HCT116 (cell line): ENCODE results near the gene PNLIPRP3. TPM values are rescaled to one million over a fixed set of nuclear protein-coding genes. Genes with fewer than 3 reads are reported as not detected.

Experiments used
- ATAC-seq: fragments of 200-7000 bp; cut with Tn5 transposase; 2 replicates; pipeline ENCODE4 v1.9.1; 2020; ENCODE audit warnings: mild to moderate bottlenecking, moderate library complexity
- BruUV-seq: library from RNA; stranded (reverse); fragments of 400-500 nt; replicated peaks from 2 replicates; lab custom pipeline; 2021; lab: Mats Ljungman, UMichigan
- CTCF ChIA-PET: fragments of 300-600 bp; sonication (Branson Sonifier 250); formaldehyde crosslinking; loops from one replicate; lab custom pipeline; 2021; ENCODE audit warnings: antibody characterized with exemption; lab: Charles Lee
- POLR2A ChIA-PET: fragments of 300-600, 350-600 bp; sonication (Branson Sonifier 250); formaldehyde crosslinking; loops from one replicate; lab custom pipeline; 2021; ENCODE audit warnings: antibody characterized with exemption; lab: Charles Lee
- RAD21 ChIA-PET, 2 experiments: fragments of 300-600 bp; sonication (Branson Sonifier 250); formaldehyde crosslinking; loops; one replicate each; lab custom pipeline; 2023; ENCODE audit warnings: low total read pairs in 2 of 2; ENCODE audit not compliant: uncharacterized antibody in 2 of 2, unreplicated experiment in 2 of 2, low non-redundant PET in 1 of 2; lab: Charles Lee
- DNase-seq: peaks from one replicate; pipeline ENCODE4 v3.0.0-alpha.2; 2010; ENCODE audit warnings: low read depth, low spot score
- H2AFZ ChIP-seq: fragments of 200-600 bp; shearing (Covaris generic), sonication (generic); 2 replicates; pipeline ENCODE4 v1.6.1; 2017; ENCODE audit warnings: low read depth, mixed run types, mixed read lengths, antibody characterized with exemption, low read length; ENCODE audit not compliant: poor library complexity, severe bottlenecking
- H3K27ac ChIP-seq: 2 replicates; pipeline ENCODE4 v1.5.1; 2012; ENCODE audit warnings: low read depth, low read length
- H3K27me3 ChIP-seq: fragments of 200-600 bp; sonication (generic); 2 replicates; pipeline ENCODE4 v1.6.1; 2016; ENCODE audit warnings: mixed run types, low read length, mixed read lengths; ENCODE audit not compliant: insufficient read depth
- H3K36me3 ChIP-seq, 2 experiments: fragments of 200-500 bp in 1 of 2; fragments of 200-600 bp in 1 of 2; sonication (Bioruptor generic) in 1 of 2; sonication (generic) in 1 of 2; 2 replicates each; pipeline versions ENCODE4 v1.5.1 to v1.6.1; 2014 to 2016; ENCODE audit warnings: low read length in 2 of 2, inconsistent platforms in 1 of 2, mixed read lengths in 1 of 2, mixed run types in 1 of 2; ENCODE audit not compliant: insufficient read depth in 2 of 2, control insufficient read depth in 1 of 2
- H3K4me1 ChIP-seq, 2 experiments: fragments of 200-600 bp in 1 of 2; sonication (generic) in 1 of 2; 2 replicates each; pipeline versions ENCODE4 v1.5.1 to v1.6.1; 2012 to 2017; ENCODE audit warnings: low read length in 2 of 2, inconsistent platforms in 1 of 2, mild to moderate bottlenecking in 1 of 2, mixed read lengths in 1 of 2, mixed run types in 1 of 2, moderate library complexity in 1 of 2; ENCODE audit not compliant: insufficient read depth in 2 of 2, control insufficient read depth in 1 of 2
- H3K4me2 ChIP-seq: fragments of 200-600 bp; sonication (generic); 2 replicates; pipeline ENCODE4 v1.6.1; 2017; ENCODE audit warnings: mixed run types, low read length, mixed read lengths
- H3K4me3 ChIP-seq, 2 experiments: fragments of 200-600 bp in 1 of 2; sonication (generic) in 1 of 2; replicated peaks in 1 of 2; 2 replicates each; pipeline ENCODE4 v1.5.1; 2011 to 2016; ENCODE audit warnings: low read length in 2 of 2, control low read depth in 1 of 2, low read depth in 1 of 2, mild to moderate bottlenecking in 1 of 2, mixed read lengths in 1 of 2, mixed run types in 1 of 2
- H3K79me2 ChIP-seq: fragments of 200-600 bp; sonication (generic); 2 replicates; pipeline ENCODE4 v1.6.1; 2017; ENCODE audit warnings: mild to moderate bottlenecking, mixed run types, low read length, moderate library complexity, mixed read lengths; ENCODE audit not compliant: insufficient read depth
- H3K9ac ChIP-seq: fragments of 200-600 bp; sonication (generic); 2 replicates; pipeline ENCODE4 v1.6.1; 2016; ENCODE audit warnings: low read length, mixed read lengths
- H3K9me2 ChIP-seq: fragments of 200-600 bp; sonication (generic), shearing (Covaris generic); 2 replicates; pipeline ENCODE4 v1.6.1; 2017; ENCODE audit warnings: mixed run types, mild to moderate bottlenecking, moderate library complexity; ENCODE audit not compliant: insufficient read depth
- H3K9me3 ChIP-seq, 2 experiments: fragments of 200-500 bp in 1 of 2; fragments of 200-600 bp in 1 of 2; sonication (Bioruptor generic) in 1 of 2; sonication (generic) in 1 of 2; 2 replicates each; pipeline ENCODE4 v1.6.1; 2014 to 2017; ENCODE audit warnings: low read length in 2 of 2, mixed read lengths in 2 of 2, inconsistent platforms in 1 of 2, low read depth in 1 of 2, mild to moderate bottlenecking in 1 of 2, mixed run types in 1 of 2, moderate library complexity in 1 of 2; ENCODE audit not compliant: control insufficient read depth in 1 of 2, insufficient read depth in 1 of 2
- H4K20me1 ChIP-seq: fragments of 200-600 bp; sonication (generic), shearing (Covaris generic); 2 replicates; pipeline ENCODE4 v1.6.1; 2017; ENCODE audit warnings: mixed run types, mild to moderate bottlenecking, moderate library complexity; ENCODE audit not compliant: insufficient read depth
- EGR1 ChIP-seq: IDR thresholded peaks from 2 replicates; pipeline ENCODE4 v1.6.1; 2012; ENCODE audit warnings: low read depth
- FOSL1 ChIP-seq: IDR thresholded peaks from 2 replicates; pipeline ENCODE4 v1.6.1; 2012; ENCODE audit warnings: low read depth
- RAD21 ChIP-seq: IDR thresholded peaks from 2 replicates; pipeline ENCODE4 v1.6.1; 2012; ENCODE audit warnings: low read depth, mild to moderate bottlenecking
- SRF ChIP-seq: IDR thresholded peaks from 2 replicates; pipeline ENCODE4 v1.6.1; 2012; ENCODE audit warnings: low read depth
- intact Hi-C: fragments of 100-400 bp; cut with micrococcal nuclease; formaldehyde crosslinking; loops from 2 replicates; pipeline ENCODE4 v1.10.0; 2022
- total RNA-seq: library from RNA; stranded (reverse); gene quantifications from one replicate; pipeline ENCODE4 v1.2.1, GENCODE V29; 2021; ENCODE audit not compliant: unreplicated experiment
- TF ChIP-seq, protein P1 (sequence below), 3 experiments: fragments of 200-600 bp in 1 of 3; sonication (generic) in 1 of 3; IDR thresholded peaks in 2 of 3; conservative IDR thresholded peaks in 1 of 3; 2 replicates each; pipeline ENCODE4 v1.5.1; 2012 to 2017; ENCODE audit warnings: low read depth in 2 of 3, low read length in 2 of 3, antibody characterized with exemption in 1 of 3, borderline replicate concordance in 1 of 3, control low read depth in 1 of 3, mild to moderate bottlenecking in 1 of 3, mixed read lengths in 1 of 3, mixed run types in 1 of 3, moderate library complexity in 1 of 3; ENCODE audit not compliant: insufficient read depth in 1 of 3
- TF ChIP-seq, protein P2 (sequence below): IDR thresholded peaks from 2 replicates; pipeline ENCODE4 v1.6.1; 2012

The PNLIPRP3 gene
- total RNA-seq, 1 experiment from 2014 or later = not detected

DNA sequence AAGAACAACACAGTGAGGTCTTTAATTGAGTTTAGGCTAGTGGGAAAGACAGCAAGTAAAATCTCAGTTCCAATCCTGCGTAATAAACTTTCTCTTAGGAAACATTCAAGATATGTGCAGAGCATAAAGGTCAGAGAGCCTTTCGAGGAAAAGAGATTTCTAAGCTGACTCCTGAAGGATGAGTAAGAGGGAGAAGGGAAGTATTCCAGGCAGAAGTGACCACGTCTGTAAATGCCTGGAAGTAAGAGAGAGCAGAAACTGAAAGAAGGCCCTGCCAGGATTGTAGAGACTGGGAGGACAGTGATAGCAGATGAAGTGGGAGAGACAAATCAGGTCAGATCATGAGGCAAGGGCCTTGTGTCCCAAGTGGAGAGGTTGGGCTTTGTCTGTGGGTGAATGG is 41.8 kb downstream of the PNLIPRP3 start:
- Histone ChIP-seq H3K27ac (no peak overlapping the region), H3K36me3 (no peaks in the 10 kb centered on the region), H3K4me1 (peaks cover 0 to 11% of the 10 kb centered on the region in 2 experiments; a peak in 2 of 4 replicates), H3K4me2 (no peak overlapping the region), H3K9me2 (no peaks in the 10 kb centered on the region), H3K27me3 (peaks cover 10% of the 10 kb centered on the region), H4K20me1 (no peaks in the 10 kb centered on the region), H3K9me3 (no peaks in the 10 kb centered on the region), H3K9ac (no peak overlapping the region), H2AFZ (no peak overlapping the region), H3K4me3 (no peak overlapping the region), H3K79me2 (no peaks in the 10 kb centered on the region)
- no peak for DNase-seq
- BruUV-seq = no TSS peak
- TF ChIP-seq, protein P1, sequence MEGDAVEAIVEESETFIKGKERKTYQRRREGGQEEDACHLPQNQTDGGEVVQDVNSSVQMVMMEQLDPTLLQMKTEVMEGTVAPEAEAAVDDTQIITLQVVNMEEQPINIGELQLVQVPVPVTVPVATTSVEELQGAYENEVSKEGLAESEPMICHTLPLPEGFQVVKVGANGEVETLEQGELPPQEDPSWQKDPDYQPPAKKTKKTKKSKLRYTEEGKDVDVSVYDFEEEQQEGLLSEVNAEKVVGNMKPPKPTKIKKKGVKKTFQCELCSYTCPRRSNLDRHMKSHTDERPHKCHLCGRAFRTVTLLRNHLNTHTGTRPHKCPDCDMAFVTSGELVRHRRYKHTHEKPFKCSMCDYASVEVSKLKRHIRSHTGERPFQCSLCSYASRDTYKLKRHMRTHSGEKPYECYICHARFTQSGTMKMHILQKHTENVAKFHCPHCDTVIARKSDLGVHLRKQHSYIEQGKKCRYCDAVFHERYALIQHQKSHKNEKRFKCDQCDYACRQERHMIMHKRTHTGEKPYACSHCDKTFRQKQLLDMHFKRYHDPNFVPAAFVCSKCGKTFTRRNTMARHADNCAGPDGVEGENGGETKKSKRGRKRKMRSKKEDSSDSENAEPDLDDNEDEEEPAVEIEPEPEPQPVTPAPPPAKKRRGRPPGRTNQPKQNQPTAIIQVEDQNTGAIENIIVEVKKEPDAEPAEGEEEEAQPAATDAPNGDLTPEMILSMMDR (IDR thresholded peaks at IDR 0.05 in 2 of 3, conservative IDR thresholded peaks at IDR 0.05 in 1 of 3; ENCODE audit: borderline replicate concordance in 1 of 3, insufficient read depth in 1 of 3, low read depth in 2 of 3, low read length in 2 of 3) = no peak
- TF ChIP-seq EGR1 (no peak), RAD21 (no peak), SRF (no peak)
- TF ChIP-seq, protein P2, sequence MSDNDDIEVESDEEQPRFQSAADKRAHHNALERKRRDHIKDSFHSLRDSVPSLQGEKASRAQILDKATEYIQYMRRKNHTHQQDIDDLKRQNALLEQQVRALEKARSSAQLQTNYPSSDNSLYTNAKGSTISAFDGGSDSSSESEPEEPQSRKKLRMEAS = no peak
- intact Hi-C loops = no loop called here
- ChIA-PET RAD21 (no interaction called here), CTCF (no interaction called here), POLR2A (no interaction called here)
- ATAC-seq = no peak

DNA sequence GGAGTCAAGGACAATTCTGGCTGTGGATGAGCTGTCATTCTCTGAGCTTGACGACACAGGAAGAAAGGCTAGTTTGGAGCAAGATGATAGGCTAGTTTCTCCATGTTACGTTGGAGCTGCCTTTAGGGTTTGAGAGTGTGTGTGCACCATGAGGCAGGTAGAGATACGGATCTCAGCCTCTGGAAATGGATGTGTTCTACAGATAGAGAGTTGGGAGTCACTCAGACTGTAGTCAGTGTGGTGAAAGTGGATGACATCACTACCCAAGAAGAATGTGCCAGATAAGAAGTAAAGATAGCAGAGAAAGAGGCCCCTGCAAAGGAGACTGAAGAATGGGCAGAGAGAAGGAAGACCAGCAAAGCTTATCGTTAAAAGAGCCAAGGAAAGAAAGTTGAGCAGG is 42.4 kb downstream of the PNLIPRP3 start:
- intact Hi-C loops = loop anchor here (2.0 to 10.0 kb wide), 3 partner anchors 52 to 705 kb away; no protein-coding TSS in a partner anchor
- Histone ChIP-seq H3K4me1 (peaks cover 0 to 11% of the 10 kb centered on the region in 2 experiments; a peak in 2 of 4 replicates), H2AFZ (no peak overlapping the region), H3K4me3 (no peak overlapping the region), H3K4me2 (no peak overlapping the region), H3K36me3 (no peaks in the 10 kb centered on the region), H3K9ac (no peak overlapping the region), H4K20me1 (no peaks in the 10 kb centered on the region), H3K9me2 (no peaks in the 10 kb centered on the region), H3K27ac (no peak overlapping the region), H3K9me3 (no peaks in the 10 kb centered on the region), H3K79me2 (no peaks in the 10 kb centered on the region), H3K27me3 (peaks cover 10% of the 10 kb centered on the region)
- no peak for ATAC-seq
- CTCF ChIA-PET = interaction anchor here (0.7 to 1.6 kb wide), 9 partner anchors 10 to 327 kb away, joined by 3 to 10 read pairs (median 4); no protein-coding TSS in a partner anchor
- no peak for DNase-seq
- no TSS peak for BruUV-seq
- TF ChIP-seq FOSL1 = no peak
- TF ChIP-seq, protein P2 = no peak
- RAD21 ChIA-PET = no interaction called here
- POLR2A ChIA-PET = no interaction called here
